ENCODE measurements around the gene ANKS3. TPM values are rescaled to one million over a fixed set of nuclear protein-coding genes. Genes with fewer than 3 reads are reported as not detected.

Gene ANKS3
- polyA plus RNA-seq, 2 of the 4 experiments (the other 2 are of a cell fraction): 22.7 to 27.1 TPM

DNA sequence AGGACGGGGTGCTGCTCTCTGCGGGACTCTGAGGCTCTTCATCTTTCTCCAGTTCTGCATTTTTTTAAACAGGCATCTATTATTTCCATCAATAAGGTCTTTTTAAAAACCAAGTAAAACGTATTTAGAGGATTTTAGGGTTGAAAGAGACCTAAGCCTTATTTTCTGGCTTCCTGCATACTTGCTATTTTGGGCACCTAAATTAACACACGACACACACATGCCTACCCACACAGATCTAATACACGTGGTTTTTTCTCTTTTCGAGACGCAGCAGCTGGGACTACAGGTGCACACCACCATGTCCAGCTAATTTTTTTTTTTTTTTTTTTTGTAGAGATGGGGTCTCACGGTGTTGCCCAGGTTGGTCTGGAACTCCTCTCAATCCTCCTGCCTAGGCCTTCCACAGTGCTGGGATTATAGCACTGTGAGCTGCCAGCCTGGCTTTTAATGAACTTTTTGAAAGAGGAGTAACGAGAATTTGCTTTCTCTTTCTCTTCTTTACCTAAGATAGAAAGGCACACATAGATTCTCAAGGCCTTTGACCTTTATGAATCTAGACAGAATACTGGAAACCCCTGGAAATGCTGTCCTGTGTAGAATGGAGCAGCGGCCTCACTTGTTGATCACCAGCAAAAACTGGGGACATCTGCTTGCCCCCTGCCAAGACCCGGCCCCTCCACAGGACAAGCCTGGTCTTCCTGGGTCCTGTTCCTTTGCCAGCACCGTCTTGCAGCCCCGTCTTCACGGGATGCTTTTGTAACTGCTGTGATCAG is 14.0 kb upstream of the ANKS3 start:
- DNase-seq (ENCODE audit: low read depth in 1 of 2, low spot score in 1 of 2) (no peak), FAIRE-seq (no peak), ATAC-seq (no peak)
- no peaks in the 10 kb centered on the region for H3K9me3 ChIP-seq
- H3K27ac ChIP-seq: no peak overlapping the region
- ChIA-PET CTCF (interaction anchor here (1.3 to 1.6 kb wide), 2 partner anchors 8 to 21 kb away, joined by 3 to 5 read pairs; no protein-coding TSS in a partner anchor), POLR2A (interaction anchor here (0.7 to 1.5 kb wide), 2 partner anchors 13 to 21 kb away, joined by 3 to 7 read pairs; partner anchors contain the start of gene DNAAF8)
- no peak overlapping the region for H3K4me2 ChIP-seq
- no peaks in the 10 kb centered on the region for H3K4me1 ChIP-seq
- TF ChIP-seq HDAC2 (IDR thresholded peaks at IDR 0.05) (no peak), ZSCAN20 (CRISPR knock-in tag; IDR thresholded peaks at IDR 0.05) (no peak), JUNB (IDR thresholded peaks at IDR 0.05) (no peak), RFX5 (IDR thresholded peaks at IDR 0.05) (no peak), EHMT2 (IDR thresholded peaks at IDR 0.05; ENCODE audit: low read depth) (no peak), NFE2L2 (conservative IDR thresholded peaks at IDR 0.05; ENCODE audit: low read length) (no peak), MAZ (IDR thresholded peaks at IDR 0.05; ENCODE audit: borderline replicate concordance, low read depth, low read length) (no peak), EHF (CRISPR knock-in tag; IDR thresholded peaks at IDR 0.05) (no peak), TP53 (CRISPR knock-in tag; IDR thresholded peaks at IDR 0.05) (no peak), FOSB (CRISPR knock-in tag; IDR thresholded peaks at IDR 0.05) (no peak), TFCP2L1 (CRISPR knock-in tag; IDR thresholded peaks at IDR 0.05) (no peak), POLR2AphosphoS2 (conservative IDR thresholded peaks at IDR 0.05; ENCODE audit: low read length) (no peak)
- TF ChIP-seq, protein P1, sequence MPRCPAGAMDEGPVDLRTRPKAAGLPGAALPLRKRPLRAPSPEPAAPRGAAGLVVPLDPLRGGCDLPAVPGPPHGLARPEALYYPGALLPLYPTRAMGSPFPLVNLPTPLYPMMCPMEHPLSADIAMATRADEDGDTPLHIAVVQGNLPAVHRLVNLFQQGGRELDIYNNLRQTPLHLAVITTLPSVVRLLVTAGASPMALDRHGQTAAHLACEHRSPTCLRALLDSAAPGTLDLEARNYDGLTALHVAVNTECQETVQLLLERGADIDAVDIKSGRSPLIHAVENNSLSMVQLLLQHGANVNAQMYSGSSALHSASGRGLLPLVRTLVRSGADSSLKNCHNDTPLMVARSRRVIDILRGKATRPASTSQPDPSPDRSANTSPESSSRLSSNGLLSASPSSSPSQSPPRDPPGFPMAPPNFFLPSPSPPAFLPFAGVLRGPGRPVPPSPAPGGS (IDR thresholded peaks at IDR 0.05): no peak
- no peak overlapping the region for H3K4me3 ChIP-seq
- WGBS (ENCODE audit: missing lambda C conversion rate): 88% methylated on average over 14 of the region's 14 CpGs

GRCh38 chr16:4746991-4747574 is 13.0 kb upstream of the ANKS3 start:
- FAIRE-seq (no peak), DNase-seq (ENCODE audit: low read depth in 1 of 2, low spot score in 1 of 2) (no peak)

More at GRCh38 chr16:4746991-4747574, 13.0 kb upstream of the ANKS3 start:
- TF ChIP-seq TFCP2L1 (CRISPR knock-in tag; IDR thresholded peaks at IDR 0.05) (no peak), FOSB (CRISPR knock-in tag; IDR thresholded peaks at IDR 0.05) (no peak), FOXS1 (CRISPR knock-in tag; IDR thresholded peaks at IDR 0.05) (no peak), PHF8 (IDR thresholded peaks at IDR 0.05; ENCODE audit: borderline replicate concordance, low read depth) (no peak), CBX8 (IDR thresholded peaks at IDR 0.05) (no peak)
- TF ChIP-seq, protein P2, sequence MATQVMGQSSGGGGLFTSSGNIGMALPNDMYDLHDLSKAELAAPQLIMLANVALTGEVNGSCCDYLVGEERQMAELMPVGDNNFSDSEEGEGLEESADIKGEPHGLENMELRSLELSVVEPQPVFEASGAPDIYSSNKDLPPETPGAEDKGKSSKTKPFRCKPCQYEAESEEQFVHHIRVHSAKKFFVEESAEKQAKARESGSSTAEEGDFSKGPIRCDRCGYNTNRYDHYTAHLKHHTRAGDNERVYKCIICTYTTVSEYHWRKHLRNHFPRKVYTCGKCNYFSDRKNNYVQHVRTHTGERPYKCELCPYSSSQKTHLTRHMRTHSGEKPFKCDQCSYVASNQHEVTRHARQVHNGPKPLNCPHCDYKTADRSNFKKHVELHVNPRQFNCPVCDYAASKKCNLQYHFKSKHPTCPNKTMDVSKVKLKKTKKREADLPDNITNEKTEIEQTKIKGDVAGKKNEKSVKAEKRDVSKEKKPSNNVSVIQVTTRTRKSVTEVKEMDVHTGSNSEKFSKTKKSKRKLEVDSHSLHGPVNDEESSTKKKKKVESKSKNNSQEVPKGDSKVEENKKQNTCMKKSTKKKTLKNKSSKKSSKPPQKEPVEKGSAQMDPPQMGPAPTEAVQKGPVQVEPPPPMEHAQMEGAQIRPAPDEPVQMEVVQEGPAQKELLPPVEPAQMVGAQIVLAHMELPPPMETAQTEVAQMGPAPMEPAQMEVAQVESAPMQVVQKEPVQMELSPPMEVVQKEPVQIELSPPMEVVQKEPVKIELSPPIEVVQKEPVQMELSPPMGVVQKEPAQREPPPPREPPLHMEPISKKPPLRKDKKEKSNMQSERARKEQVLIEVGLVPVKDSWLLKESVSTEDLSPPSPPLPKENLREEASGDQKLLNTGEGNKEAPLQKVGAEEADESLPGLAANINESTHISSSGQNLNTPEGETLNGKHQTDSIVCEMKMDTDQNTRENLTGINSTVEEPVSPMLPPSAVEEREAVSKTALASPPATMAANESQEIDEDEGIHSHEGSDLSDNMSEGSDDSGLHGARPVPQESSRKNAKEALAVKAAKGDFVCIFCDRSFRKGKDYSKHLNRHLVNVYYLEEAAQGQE (IDR thresholded peaks at IDR 0.05): no peak
- TF ChIP-seq, protein P3, sequence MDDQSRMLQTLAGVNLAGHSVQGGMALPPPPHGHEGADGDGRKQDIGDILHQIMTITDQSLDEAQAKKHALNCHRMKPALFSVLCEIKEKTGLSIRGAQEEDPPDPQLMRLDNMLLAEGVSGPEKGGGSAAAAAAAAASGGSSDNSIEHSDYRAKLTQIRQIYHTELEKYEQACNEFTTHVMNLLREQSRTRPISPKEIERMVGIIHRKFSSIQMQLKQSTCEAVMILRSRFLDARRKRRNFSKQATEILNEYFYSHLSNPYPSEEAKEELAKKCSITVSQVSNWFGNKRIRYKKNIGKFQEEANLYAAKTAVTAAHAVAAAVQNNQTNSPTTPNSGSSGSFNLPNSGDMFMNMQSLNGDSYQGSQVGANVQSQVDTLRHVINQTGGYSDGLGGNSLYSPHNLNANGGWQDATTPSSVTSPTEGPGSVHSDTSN (IDR thresholded peaks at IDR 0.05): no peak
- CTCF ChIA-PET: interaction anchor here (1.0 to 1.6 kb wide), 3 partner anchors 9 to 208 kb away, joined by 3 to 5 read pairs (median 3); no protein-coding TSS in a partner anchor
- Histone ChIP-seq H3K9me3 (no peaks in the 10 kb centered on the region), H3K27ac (no peak overlapping the region), H3K4me3 (no peak overlapping the region), H3K4me2 (no peak overlapping the region), H3K4me1 (no peaks in the 10 kb centered on the region)
- 84% methylated on average over 7 of the region's 15 CpGs for WGBS (ENCODE audit: missing lambda C conversion rate)
- no peak for ATAC-seq
- POLR2A ChIA-PET: interaction anchor here (0.7 to 1.5 kb wide), 2 partner anchors 12 to 22 kb away, joined by 3 to 7 read pairs; partner anchors contain the start of gene DNAAF8

All from A549 (cell line).